OCI-LY1 (cell line): ENCODE data around the gene TLE5.

ENCODE experiments used
- CTCF ChIP-seq: fragments of 200-600 bp; sonication (generic), shearing (Covaris generic); IDR thresholded peaks from 2 replicates; pipeline ENCODE4 v1.5.1; 2017; ENCODE audit warnings: mild to moderate bottlenecking, antibody characterized with exemption, low read length, moderate library complexity, mixed read lengths
- EZH2 ChIP-seq: fragments of 200-600 bp; sonication (generic), shearing (Covaris generic); IDR thresholded peaks from 2 replicates; pipeline ENCODE4 v1.8.0; 2017; ENCODE audit warnings: borderline replicate concordance, mixed run types, mild to moderate bottlenecking, antibody characterized with exemption, low read length, moderate library complexity, mixed read lengths

GRCh38 chr19:3027981-3028304, 34.4 kb downstream of the TLE5 start:
- TF ChIP-seq CTCF (no peak), EZH2 (no peak)
